ENCODE data around the gene RNF207. TPM values are rescaled to one million over a fixed set of nuclear protein-coding genes. Genes with fewer than 3 reads are reported as not detected.

Gene RNF207, protein sequence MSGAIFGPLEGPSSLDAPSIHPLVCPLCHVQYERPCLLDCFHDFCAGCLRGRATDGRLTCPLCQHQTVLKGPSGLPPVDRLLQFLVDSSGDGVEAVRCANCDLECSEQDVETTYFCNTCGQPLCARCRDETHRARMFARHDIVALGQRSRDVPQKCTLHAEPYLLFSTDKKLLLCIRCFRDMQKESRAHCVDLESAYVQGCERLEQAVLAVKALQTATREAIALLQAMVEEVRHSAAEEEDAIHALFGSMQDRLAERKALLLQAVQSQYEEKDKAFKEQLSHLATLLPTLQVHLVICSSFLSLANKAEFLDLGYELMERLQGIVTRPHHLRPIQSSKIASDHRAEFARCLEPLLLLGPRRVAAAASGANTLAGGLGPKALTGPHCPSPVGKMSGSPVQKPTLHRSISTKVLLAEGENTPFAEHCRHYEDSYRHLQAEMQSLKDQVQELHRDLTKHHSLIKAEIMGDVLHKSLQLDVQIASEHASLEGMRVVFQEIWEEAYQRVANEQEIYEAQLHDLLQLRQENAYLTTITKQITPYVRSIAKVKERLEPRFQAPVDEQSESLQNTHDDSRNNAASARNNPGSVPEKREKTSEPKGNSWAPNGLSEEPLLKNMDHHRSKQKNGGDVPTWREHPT
- total RNA-seq (2013; cell fraction: nucleolus; rRNA removed), result 499 and 514 TPM in 2 replicates
- total RNA-seq (2014; rRNA removed) (15.2 and 18.0 TPM in 2 replicates), total RNA-seq (2014; rRNA removed; fragmentation: Illumina TruSeq; extraction: Trizol) (7.8 and 8.9 TPM in 2 replicates), total RNA-seq (2021) (23.2 and 27.0 TPM in 2 replicates), polyA plus RNA-seq (2011; rRNA removed) (17.2 and 36.4 TPM in 2 replicates), polyA plus RNA-seq (2014; fragmentation: Illumina TruSeq; extraction: Trizol) (9.4 and 13.3 TPM in 2 replicates), polyA plus RNA-seq (2014; fragmentation: Nextera tagmentation; extraction: Ambion mirVana) (1 to 10 TPM; 1.7 to 3.6 TPM), polyA plus RNA-seq (2014; rRNA removed) (33.4 and 43.5 TPM in 2 replicates), polyA plus RNA-seq (2016; fragmentation: Nextera tagmentation; extraction: Ambion mirVana) (10 to 100 TPM in 1 of 2 experiments, 1 to 10 TPM in 1; 8.6 to 12.8 TPM), polyA minus RNA-seq (2011; rRNA and poly(A)+ RNA removed) (28.8 and 34.0 TPM in 2 replicates), Bru-seq, nascent RNA (percentile 79 among the genes with signal in this experiment), BruChase-seq, experiment 1, labeled RNA remaining after a 6-hour chase (percentile 83 among the genes with signal in this experiment), BruChase-seq, experiment 2, labeled RNA remaining after a 2-hour chase (percentile 76 among the genes with signal in this experiment)
- polyA plus RNA-seq (2011; ENCODE audit: low read depth), result 5.4 TPM
- 30.4 and 130 TPM in 2 replicates for polyA plus RNA-seq (2011; cell fraction: cytosol; rRNA removed)
- polyA plus RNA-seq (2011; cell fraction: nucleus; rRNA removed), result 329 and 490 TPM in 2 replicates
- 11.5 and 15.2 TPM in 2 replicates for polyA plus RNA-seq (2012)
- polyA minus RNA-seq (2011; cell fraction: cytosol; rRNA and poly(A)+ RNA removed), result 8.2 and 12.4 TPM in 2 replicates
- polyA minus RNA-seq (2011; cell fraction: nucleus; rRNA and poly(A)+ RNA removed), result 78.3 and 123 TPM in 2 replicates
- long read RNA-seq, experiment 1, partial matches to known transcripts, result 0 of 1 reads
- long read RNA-seq, experiment 1, other reads (novel, unspliced or antisense), result 1 of 1 reads
- long read RNA-seq, experiment 2, partial matches to known transcripts, result 0 of 4 reads
- long read RNA-seq, experiment 2, other reads (novel, unspliced or antisense), result 3 of 4 reads

DNA sequence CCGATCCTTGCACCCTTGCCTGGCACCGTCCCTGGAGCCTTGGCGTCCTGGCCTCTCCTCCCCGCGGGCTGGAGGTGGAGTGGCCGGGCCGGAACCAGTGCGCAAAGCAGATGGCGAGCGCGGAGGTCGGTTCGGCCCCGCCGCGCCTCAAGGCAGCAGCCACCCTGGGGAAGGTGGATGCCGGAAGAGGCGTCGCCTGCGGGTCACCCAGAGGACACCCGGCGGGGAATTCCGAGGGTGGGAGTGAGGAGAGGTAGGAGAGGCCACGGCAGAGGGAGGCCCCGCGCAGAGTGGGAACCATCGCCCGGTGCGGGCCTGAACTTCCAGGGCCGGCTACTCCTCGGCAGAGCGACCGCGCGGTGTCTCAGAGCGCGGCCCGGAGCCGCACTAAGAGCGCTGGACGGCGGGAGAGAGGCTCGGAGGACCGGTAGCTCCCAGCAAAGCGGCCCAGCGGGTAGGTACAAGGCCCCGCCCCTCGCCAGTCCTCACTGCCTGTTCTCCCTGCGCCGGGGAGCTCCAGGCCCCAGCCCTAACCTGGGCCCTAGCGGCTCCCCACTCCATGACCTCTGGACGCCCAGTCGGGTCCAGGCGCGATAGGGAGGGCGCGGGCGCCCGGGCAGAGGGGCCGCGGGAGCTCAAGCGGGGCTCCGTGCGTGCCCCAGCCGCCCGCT lies at the start of gene RNF207:
TSS of gene RNF207 (plus strand) at position 271 of the 671 bp plus-strand sequence. CDS start 417 bp downstream, outside the sequence.
- intact Hi-C loops (cut with micrococcal nuclease; ENCODE audit: unreplicated experiment) (no loop called here), in situ Hi-C loops (cut with MboI) (no loop called here)
- H3K4me3 ChIP-seq, result peak within 1 kb of the TSS; percentile 75
- peak within 1 kb of the TSS; percentile 91 for H3K4me2 ChIP-seq (ENCODE audit: control insufficient read depth, insufficient read depth)
- ATAC-seq (peak; percentile 84), DNase-seq (ENCODE audit: low read depth, low spot score) (no peak), FAIRE-seq (no peak)
- H3K27me3 ChIP-seq (replicated peaks in 1 of 2; ENCODE audit: control insufficient read depth in 2 of 2, insufficient read depth in 2 of 2, low read length in 1 of 2), result no peaks in the 10 kb centered on the region
- under 1% methylated on average over 66 of the region's 66 CpGs for WGBS (ENCODE audit: insufficient coverage, insufficient replicate concordance, low lambda C conversion rate, missing lambda C conversion rate)
- peak within 1 kb of the TSS; percentile 88 for H3K27ac ChIP-seq (ENCODE audit: control insufficient read depth, insufficient read depth)
- peak within 1 kb of the TSS; percentile 88 for H3K9ac ChIP-seq (ENCODE audit: control insufficient read depth, insufficient read depth, low read length)
- peaks cover 9% of the 10 kb centered on the region for H3K79me2 ChIP-seq (ENCODE audit: control insufficient read depth, insufficient read depth, low read length)
- no peaks in the 10 kb centered on the region for H4K20me1 ChIP-seq (ENCODE audit: control insufficient read depth, insufficient read depth)
- peak within 1 kb of the TSS; percentile 94 for H2AFZ ChIP-seq (ENCODE audit: control insufficient read depth, low read depth, low read length)
- peaks cover 0 to 3% of the 10 kb centered on the region in 2 experiments; a peak in 3 of 4 replicates for H3K36me3 ChIP-seq (ENCODE audit: control insufficient read depth in 2 of 2, insufficient read depth in 2 of 2, low read length in 1 of 2)
- no TSS peak for BruUV-seq (replicated peaks)
- no peaks in the 10 kb centered on the region for H3K9me3 ChIP-seq (replicated peaks; ENCODE audit: control insufficient read depth, insufficient read depth, low read length)
- RAD21 ChIA-PET (ENCODE audit: unreplicated experiment), result interaction anchor here (1.1 to 1.5 kb wide), 3 partner anchors 28 to 39 kb away, joined by 5 to 10 read pairs (median 6); partner anchors contain the start of gene ICMT
- H3K4me1 ChIP-seq (ENCODE audit: control insufficient read depth, insufficient read depth, low read length), result peaks cover 18% of the 10 kb centered on the region
- SMC1A ChIA-PET (ENCODE audit: uncharacterized antibody, unreplicated experiment), result interaction anchor here (0.8 to 1.8 kb wide), 4 partner anchors 8 to 179 kb away, joined by 3 to 4 read pairs (median 3); no protein-coding TSS in a partner anchor
- CTCF ChIA-PET, result interaction anchor here (0.8 to 4.1 kb wide), 10 partner anchors 9 to 186 kb away, joined by 3 to 17 read pairs (median 4); no protein-coding TSS in a partner anchor
- POLR2A ChIA-PET, result interaction anchor here (0.5 to 2.4 kb wide), 7 partner anchors 9 to 258 kb away, joined by 3 to 10 read pairs (median 5); partner anchors contain the start of gene ICMT
- TF ChIP-seq RELA (IDR thresholded peaks at IDR 0.05; ENCODE audit: borderline replicate concordance, partially characterized antibody) (peak; percentile 97), ZNF687 (IDR thresholded peaks at IDR 0.05) (peak; percentile 39; the same call in 1 of the 2 replicates), JUNB (IDR thresholded peaks at IDR 0.05) (no peak), CREM (IDR thresholded peaks at IDR 0.05; ENCODE audit: low read depth) (0 out of 2 replicates have a peak, but pooled peaks have one; percentile 46), SREBF1 (IDR thresholded peaks at IDR 0.05; ENCODE audit: low read length) (no peak), HDAC6 (IDR thresholded peaks at IDR 0.05; ENCODE audit: unreplicated experiment) (peak; percentile 81)
- TF ChIP-seq, protein P1, sequence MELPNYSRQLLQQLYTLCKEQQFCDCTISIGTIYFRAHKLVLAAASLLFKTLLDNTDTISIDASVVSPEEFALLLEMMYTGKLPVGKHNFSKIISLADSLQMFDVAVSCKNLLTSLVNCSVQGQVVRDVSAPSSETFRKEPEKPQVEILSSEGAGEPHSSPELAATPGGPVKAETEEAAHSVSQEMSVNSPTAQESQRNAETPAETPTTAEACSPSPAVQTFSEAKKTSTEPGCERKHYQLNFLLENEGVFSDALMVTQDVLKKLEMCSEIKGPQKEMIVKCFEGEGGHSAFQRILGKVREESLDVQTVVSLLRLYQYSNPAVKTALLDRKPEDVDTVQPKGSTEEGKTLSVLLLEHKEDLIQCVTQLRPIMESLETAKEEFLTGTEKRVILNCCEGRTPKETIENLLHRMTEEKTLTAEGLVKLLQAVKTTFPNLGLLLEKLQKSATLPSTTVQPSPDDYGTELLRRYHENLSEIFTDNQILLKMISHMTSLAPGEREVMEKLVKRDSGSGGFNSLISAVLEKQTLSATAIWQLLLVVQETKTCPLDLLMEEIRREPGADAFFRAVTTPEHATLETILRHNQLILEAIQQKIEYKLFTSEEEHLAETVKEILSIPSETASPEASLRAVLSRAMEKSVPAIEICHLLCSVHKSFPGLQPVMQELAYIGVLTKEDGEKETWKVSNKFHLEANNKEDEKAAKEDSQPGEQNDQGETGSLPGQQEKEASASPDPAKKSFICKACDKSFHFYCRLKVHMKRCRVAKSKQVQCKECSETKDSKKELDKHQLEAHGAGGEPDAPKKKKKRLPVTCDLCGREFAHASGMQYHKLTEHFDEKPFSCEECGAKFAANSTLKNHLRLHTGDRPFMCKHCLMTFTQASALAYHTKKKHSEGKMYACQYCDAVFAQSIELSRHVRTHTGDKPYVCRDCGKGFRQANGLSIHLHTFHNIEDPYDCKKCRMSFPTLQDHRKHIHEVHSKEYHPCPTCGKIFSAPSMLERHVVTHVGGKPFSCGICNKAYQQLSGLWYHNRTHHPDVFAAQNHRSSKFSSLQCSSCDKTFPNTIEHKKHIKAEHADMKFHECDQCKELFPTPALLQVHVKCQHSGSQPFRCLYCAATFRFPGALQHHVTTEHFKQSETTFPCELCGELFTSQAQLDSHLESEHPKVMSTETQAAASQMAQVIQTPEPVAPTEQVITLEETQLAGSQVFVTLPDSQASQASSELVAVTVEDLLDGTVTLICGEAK (IDR thresholded peaks at IDR 0.05; ENCODE audit: borderline replicate concordance), result peak; percentile 58; the same call in 1 of the 2 replicates

All from GM12878 (cell line).